Lower leg skin (tissue), 4 donors: ENCODE data around the gene FIGN. TPM values are rescaled to one million over a fixed set of nuclear protein-coding genes. Genes with fewer than 3 reads are reported as not detected.

Source experiments
- DNase-seq, 2 donors: peaks; one replicate each; pipeline ENCODE4 v3.0.0-alpha.2; 2019; ENCODE audit warnings: low spot score in 2 of 2
- H3K4me3 ChIP-seq: fragments of 200-600 bp; sonication (generic); 2 replicates; pipeline ENCODE4 v1.5.1; 2017; ENCODE audit warnings: mild to moderate bottlenecking, low read depth; ENCODE audit not compliant: poor library complexity, severe bottlenecking
- CTCF ChIP-seq, 3 donors: fragments of 450-650 bp; IDR thresholded peaks; one replicate each; pipeline ENCODE4 v1.5.1; 2016; ENCODE audit warnings: antibody characterized with exemption in 3 of 3, mild to moderate bottlenecking in 3 of 3, moderate library complexity in 2 of 3
- POLR2A ChIP-seq, 2 donors: fragments of 450-650 bp; IDR thresholded peaks; one replicate each; pipeline ENCODE4 v1.6.1; 2016 to 2017; ENCODE audit warnings: antibody characterized with exemption in 2 of 2, mild to moderate bottlenecking in 1 of 2, moderate library complexity in 1 of 2
- WGBS, 2 donors: methylation state at CpG; one replicate each; pipeline ENCODE4 v1.1.5; 2018; 5-methylcytosine and 5-hydroxymethylcytosine counted together
- intact Hi-C: fragments of 100-400 bp; cut with DNase I; formaldehyde crosslinking; loops from one replicate; pipeline ENCODE4 v1.15.0; 2023; ENCODE audit warnings: low total_unique reads
- total RNA-seq, 4 donors: library from RNA; depleted of rRNA; stranded (reverse); fragments of >200 nt; gene quantifications; one replicate each; pipeline ENCODE4 v1.1.0, GENCODE V29; 2016

Gene FIGN
- total RNA-seq, 4 donors from 2014 or later = 0.88 to 1.8 (median 1.1) TPM

GRCh38 chr2:163713534-163714311 lies 22.1 kb downstream of the FIGN start:
- 74 to 77% methylated on average over 7 of the region's 7 CpGs for WGBS, 2 donors
- TF ChIP-seq POLR2A (IDR thresholded peaks at IDR 0.05) (no peak), CTCF (IDR thresholded peaks at IDR 0.05) (no peak)
- intact Hi-C loops = no loop called here
- DNase-seq = no peak
- no peak overlapping the region for H3K4me3 ChIP-seq

- TF ChIP-seq CTCF (IDR thresholded peaks at IDR 0.05) (no peak), POLR2A (IDR thresholded peaks at IDR 0.05) (no peak)
- no peak overlapping the region for H3K4me3 ChIP-seq
- DNase-seq = no peak
- intact Hi-C loops = no loop called here
- 61 to 75% methylated on average over 5 of the region's 5 CpGs for WGBS, 2 donors
Observed at GRCh38 chr2:163711699-163712098, 24.1 kb downstream of the FIGN start.

- intact Hi-C loops = no loop called here
- 82 to 83% methylated on average over 4 of the region's 4 CpGs for WGBS, 2 donors
- TF ChIP-seq POLR2A (IDR thresholded peaks at IDR 0.05) = no peak
- no peak for TF ChIP-seq CTCF (IDR thresholded peaks at IDR 0.05)
- DNase-seq = no peak
- no peak overlapping the region for H3K4me3 ChIP-seq
Observed at GRCh38 chr2:163711258-163711657, 24.6 kb downstream of the FIGN start.

GRCh38 chr2:163709270-163709669 lies 26.5 kb downstream of the FIGN start:
- intact Hi-C loops = no loop called here
- TF ChIP-seq POLR2A (IDR thresholded peaks at IDR 0.05) (no peak), CTCF (IDR thresholded peaks at IDR 0.05) (no peak)
- 83 to 88% methylated on average over 2 of the region's 2 CpGs for WGBS, 2 donors
- DNase-seq = no peak
- no peak overlapping the region for H3K4me3 ChIP-seq

- intact Hi-C loops = no loop called here
- TF ChIP-seq CTCF (IDR thresholded peaks at IDR 0.05) = no peak
- 91 to 93% methylated on average over 4 of the region's 4 CpGs for WGBS, 2 donors
- DNase-seq = no peak
- H3K4me3 ChIP-seq = no peak overlapping the region
Observed at GRCh38 chr2:163708265-163708664, 27.5 kb downstream of the FIGN start.

GRCh38 chr2:163703386-163703785 lies 32.4 kb downstream of the FIGN start:
- intact Hi-C loops = no loop called here
- no peak for DNase-seq
- TF ChIP-seq CTCF (IDR thresholded peaks at IDR 0.05) (no peak), POLR2A (IDR thresholded peaks at IDR 0.05) (no peak)
- H3K4me3 ChIP-seq = no peak overlapping the region
- 70 to 85% methylated on average over 1 of the region's 1 CpG for WGBS, 2 donors
